ENCODE results near the gene CCDC33.

CCDC33 gene

DNA sequence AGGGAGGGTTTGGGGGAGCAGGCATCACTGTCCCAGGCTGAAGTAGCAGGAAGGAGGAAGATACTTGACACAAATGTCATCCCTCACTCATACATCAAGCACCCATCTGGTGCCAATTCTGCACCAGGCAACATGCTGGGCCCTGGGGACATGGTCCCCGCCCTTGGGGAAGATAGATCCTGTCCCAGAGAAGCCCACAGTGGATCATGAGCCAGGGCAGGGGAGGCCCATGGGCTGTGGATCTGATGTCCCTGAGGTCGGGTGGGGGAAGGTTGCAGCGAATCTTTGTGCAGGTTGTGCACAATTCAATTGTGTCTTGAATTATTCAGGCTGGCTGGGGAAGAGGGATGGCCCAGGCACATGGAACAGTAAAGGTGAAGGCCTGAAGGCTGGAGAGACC lies 6.4 kb upstream of the CCDC33 start:
- DNase-seq (ENCODE audit: low spot score), result no peak

DNA sequence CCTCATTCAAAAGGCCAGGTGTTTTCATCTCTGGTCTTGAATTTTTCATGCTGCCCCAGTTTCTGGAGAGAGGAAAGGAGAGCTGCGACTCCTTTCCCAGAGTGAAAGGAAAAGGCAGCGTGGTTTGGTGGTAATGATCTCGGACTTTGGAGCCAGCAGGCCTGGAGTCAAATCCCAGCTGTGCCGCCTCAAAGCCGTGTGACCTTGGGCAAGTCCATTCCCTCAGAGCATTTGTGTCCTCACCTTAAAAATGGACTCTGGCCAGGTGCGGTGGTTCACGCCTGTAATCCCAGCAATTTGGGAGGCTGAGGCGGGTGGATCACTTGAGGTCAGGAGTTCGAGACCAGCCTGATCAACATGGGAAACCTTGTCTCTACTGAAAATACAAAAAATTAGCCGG lies 4.7 kb upstream of the CCDC33 start:
- DNase-seq (ENCODE audit: low spot score), result no peak

DNA sequence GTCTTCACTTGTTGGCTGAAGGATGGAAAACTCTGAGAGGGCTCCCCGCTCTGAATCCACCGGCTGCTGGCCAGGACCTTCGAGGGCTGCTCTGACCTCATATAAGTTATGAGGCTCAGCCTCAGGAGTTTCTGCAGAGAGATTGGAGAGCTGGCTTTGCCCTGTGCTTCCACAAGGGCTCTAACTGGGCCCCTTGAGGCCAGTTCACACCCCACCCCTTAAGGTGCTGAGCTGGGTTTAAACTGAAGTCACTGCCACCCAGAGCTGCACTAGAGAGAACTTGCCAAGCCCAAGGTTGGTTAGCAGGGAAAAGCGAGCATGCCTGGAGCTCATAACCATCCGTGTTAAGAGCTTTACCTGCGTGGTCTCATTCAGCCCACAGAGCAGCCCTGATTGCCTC lies 2.8 kb upstream of the CCDC33 start:
- no peak for DNase-seq (ENCODE audit: low spot score)

DNA sequence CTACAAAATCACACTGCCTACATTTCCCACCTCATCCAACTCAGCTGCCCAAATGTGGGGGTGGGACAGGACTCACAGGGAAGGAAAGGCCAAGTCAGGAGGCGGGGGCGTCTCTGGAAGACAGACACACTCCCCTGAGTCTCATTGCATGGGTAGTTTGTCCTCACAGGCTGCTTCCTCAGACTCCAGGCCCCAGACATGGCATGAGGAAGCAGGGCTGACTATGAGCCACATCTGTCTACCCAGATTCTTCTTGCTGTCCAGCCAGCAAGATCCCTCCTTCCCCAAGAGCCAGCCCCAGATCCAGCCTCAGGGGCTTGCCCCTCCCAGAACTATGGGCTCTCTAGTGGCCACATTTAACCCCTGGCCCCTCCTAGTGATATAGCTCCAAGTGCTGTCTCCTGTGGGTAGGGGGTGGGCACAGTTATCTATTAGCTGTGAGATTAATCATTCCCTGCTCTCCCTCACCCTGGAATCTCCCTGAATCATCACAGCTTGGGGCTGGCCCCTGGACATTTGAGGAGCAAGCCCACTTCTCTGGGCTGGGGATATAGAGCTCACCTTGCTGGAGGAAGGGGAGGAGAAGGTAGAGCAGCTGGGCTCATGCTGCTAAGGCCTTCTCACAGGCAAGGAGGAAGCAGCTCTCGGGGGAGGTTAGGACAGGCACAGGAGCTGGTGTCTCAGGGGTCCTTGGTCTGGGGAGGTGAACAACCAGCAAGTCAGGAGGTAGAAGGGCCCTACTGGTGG lies 2.1 kb upstream of the CCDC33 start:
- DNase-seq (ENCODE audit: low spot score), result no peak

DNA sequence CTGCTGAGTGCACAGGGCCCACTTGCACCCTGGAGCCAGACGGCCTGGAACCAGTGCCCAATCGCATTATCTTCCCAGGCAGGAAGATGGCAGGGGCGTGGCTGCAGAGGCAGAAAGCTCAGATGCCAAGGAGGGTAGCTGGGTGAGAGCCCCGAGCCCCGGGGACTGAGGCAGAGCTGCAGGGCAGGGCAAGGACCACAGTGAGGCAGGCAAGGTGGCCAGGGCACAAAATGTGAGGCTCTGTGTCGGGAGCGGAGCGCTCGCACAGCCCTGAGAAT lies 1.6 kb upstream of the CCDC33 start:
- DNase-seq (ENCODE audit: low spot score), result no peak

DNA sequence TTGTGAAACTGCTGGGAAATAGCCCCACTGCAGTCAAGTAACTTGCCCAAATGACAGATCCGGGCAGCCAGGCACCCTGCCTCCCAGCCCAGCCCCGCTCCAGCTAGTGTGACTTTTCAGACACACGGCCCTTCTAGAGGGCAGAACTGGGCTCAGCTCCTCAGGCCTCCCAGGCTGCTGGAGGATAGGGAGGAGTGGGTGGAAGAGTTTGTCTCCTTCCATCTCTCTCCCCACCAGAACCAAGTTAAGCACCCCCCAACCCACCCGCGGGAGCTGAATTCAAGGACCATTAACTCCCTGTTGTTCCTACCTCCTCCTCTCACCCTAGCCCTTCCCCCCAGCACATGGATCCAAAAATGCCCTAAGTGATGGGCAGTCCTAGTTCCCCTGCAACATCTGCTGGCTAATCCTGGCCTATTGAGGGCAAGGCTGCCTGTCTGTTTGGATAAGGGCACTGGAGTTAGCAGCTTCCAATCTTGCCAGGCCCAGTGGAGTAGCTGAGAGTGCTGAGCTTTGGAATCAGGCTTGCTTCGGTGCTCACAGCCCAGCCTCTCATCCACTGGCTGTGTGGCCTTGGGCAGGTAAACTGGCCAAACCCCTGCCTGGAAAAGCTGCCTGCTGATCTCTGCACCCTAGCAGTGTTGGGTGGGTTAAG lies 3.1 kb downstream of the CCDC33 start:
- DNase-seq (ENCODE audit: low spot score), result no peak

DNA sequence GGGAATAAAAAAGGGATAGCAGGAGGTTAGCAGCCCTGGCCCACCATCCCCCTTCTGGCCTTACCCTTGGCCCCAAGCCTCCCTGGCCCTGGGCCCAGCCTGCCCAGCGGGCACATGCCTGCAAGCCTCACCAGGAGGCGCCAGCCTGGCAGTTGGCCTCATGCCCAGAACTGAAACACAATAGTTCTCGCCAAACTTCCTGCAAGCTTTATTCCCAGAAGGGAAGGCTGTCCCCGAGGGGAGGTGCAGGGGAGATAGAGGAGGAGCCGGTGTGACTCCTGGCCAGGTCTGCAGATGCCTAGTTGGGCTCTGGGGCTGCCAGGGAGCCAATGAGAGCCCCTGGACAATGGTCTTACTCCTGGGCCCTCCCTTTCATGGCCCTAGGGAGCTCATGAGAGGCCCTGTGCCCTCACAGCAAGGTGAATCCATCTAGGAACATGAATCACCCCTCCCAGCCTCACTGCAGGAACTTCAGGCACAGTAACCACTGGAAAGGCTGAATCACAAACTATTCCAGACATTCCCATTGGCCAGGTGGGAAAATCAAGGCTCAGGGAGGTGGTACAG lies 4.0 kb downstream of the CCDC33 start:
- DNase-seq (ENCODE audit: low spot score), result no peak

DNA sequence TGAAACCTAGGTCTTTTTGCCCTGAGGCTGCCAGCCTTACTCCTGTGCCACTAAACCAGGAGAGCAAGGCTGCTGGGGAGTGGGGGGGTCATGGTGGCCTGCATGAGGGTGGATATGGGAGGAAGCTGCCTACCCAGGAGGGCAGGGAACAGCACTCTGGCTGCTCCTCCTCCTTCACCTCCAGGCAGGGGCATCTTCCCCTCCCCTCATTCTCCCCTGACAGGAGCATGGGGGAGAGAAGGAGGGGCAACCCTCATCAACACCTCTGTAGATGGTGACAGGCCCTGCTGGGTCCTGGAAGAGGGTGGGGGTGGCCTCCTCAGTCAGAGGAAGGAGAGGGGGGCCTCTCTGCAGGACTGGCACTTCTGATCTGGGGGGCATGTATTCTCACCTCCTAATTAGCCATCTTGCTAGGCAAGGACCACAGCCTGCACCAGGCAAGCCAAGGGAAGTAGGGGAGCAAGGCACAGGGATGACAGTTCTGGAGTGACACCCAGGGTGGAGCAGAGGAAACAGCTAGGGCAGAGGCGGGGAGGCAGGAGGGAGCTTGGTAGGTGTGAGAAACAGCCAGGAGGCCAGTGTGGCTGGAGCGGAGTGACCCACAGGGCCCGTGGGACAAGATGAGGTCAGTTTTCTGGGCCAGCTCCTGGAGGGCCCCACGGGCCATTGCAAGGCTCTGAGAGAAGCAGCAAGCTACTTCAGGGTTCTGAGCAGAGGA lies 4.9 kb downstream of the CCDC33 start:
- no peak for DNase-seq (ENCODE audit: low spot score)

DNA sequence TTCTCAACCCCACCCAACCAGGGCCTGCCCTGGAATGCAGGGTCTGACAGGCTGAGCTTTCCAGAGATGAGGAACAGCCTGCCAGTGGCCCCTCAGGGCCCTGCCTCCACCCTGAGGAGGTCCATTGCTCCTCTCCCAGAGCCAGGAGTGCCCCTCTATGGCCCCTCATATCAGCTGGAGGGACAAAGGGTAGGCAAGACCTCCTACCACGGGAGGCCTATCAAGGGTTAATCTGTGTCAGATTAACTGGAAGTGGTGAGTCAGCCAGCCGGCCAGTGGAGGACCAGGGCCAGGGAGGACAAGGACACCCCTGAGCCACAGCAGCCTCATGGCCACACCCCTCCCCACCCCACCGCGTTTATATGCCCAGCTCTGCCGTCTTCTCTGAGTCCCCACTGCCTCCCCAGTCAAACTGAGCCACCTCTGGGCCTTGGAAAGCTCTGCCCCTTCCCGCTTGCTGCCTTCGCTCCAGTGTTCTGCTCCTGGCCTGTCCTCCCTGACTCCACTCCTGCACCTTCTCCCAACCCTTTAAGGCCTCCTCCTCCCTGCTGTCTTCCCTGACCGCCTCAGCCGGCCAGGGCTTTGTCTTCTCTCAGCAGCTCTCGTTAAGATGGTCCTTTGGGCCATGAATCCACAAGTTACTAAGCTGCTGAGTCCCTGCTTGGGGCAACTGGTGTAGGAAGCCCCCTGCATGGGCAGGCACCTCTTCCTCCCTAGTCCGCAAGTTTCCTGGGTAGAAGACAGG lies 6.5 kb downstream of the CCDC33 start:
- no peak for DNase-seq (ENCODE audit: low spot score)

DNA sequence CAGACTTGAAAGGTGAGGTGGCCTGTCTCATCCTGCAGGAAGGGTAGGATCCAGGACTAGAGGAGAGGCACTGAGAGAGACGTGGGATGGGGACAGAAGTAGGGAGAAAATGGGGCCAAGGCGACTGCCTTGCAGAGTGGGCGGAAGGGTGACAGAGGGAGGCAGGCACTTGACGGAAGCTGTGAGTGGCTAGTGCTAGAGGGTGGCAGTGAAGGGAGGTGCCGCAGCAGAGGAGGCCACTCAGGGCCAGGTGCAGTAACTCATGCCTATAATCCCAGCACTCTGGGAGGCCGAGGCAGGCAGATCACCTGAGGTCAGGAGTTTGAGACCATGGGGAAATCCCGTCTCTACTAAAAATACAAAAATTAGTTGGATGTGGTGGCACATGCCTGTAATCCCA lies 7.3 kb downstream of the CCDC33 start:
- DNase-seq (ENCODE audit: low spot score), result no peak

DNA sequence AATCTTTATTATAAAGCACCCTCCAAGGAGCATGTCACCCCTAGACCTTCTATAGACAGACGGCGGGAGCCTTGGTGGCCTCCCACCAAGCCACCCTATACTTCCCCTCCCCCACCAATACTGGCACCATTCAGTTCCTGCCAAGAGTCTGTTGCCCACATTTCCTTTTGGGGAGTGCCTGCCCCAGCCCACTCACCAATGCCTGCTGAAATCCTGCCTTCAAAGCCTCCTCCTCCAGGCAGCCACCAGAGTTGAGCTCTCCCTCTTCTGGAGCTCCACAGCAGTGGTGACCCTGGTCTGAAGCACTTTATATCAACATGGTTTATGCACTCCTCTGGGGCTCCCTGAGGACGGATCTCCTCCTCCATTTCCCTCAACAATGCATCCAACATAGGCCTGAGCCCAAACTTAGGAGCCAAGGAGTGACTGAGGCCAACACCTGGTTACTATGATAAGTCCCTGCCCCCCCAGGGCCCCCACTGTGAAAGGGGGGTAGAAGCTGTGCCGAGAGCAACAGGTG lies 8.8 kb downstream of the CCDC33 start:
- DNase-seq (ENCODE audit: low spot score), result no peak

DNA sequence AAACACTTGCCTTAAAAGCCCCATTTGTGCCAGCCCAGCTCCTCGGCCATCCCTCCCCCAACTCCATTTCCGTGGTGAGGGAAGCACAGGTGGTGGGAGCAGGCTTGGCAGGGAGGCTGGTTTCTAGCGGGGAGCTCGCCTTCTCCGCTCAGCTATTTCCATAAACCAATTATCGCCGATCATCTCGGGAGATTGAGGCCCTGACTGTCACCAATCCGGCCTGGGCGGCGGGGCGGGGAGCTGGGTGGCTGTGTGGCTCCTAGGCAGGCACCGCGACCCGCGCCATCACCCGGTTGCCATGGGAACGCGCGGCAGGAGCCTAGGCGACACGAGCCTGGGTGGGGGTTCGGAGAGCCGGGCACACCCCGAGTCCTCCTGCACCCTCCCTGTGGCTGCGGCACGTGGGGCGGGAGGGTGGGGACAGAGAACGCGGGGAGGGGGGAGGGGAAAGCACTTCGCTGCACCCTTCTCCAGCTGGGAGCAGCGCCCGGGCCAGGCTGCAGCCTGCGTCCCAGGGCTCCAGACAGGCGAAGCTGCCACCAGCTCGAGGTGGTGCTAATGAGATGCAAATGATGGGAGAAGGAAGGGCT lies 9.3 kb downstream of the CCDC33 start:
- peak; percentile 81 for DNase-seq (ENCODE audit: low spot score)

DNA sequence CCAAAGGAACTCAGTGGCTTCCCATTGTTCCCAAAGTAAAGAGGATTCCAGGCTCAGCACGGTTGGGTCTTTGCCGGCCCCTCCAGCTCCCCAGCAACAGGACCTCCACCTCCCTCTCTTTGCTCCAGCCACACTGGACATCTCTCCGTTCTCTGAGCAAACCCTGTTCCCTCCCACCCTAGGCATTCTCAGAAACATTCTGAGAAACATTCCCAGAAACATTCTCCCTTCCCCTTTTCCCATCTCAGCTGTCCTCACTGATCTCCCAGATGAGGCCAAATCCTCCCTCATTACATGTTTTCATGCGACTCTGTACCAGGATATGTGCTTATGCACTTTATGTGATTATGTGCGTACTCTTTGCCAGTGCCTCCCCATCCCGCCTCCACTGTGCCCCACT lies 14.1 kb downstream of the CCDC33 start:
- no peak for DNase-seq (ENCODE audit: low spot score)

DNA sequence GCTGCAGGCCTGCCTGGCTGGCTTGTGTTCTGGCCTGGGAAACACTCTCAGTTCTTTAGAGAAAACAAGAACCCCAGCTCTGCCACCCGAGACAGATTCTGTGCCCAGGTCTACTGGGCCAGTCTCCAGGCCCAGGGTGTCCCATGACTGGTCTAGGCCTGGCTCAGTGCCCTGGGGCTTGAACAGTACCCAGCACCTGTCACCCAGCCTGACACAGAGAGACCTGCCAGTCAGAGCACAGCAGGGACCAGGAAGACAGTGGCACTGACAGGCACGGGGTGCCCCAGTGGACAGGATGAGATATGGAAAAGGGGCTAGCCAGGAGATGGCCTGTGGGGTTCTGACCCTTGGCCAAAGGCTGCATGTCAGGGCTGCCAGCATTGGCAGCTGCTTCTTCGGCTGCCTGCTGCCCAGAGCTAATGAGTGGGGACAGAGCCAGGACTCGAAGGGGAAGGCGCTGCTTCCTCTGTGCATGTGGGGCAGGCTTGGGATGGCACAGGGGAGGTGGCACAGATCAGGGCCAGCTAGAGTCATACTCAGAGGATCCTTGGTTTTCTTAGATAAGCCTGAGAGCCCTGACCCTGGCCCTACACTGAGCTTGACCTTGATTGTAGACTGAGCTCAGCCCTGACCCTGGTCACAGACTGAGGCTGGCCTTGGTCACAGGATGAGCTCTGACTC lies 15.1 kb downstream of the CCDC33 start:
- no peak for DNase-seq (ENCODE audit: low spot score)

DNA sequence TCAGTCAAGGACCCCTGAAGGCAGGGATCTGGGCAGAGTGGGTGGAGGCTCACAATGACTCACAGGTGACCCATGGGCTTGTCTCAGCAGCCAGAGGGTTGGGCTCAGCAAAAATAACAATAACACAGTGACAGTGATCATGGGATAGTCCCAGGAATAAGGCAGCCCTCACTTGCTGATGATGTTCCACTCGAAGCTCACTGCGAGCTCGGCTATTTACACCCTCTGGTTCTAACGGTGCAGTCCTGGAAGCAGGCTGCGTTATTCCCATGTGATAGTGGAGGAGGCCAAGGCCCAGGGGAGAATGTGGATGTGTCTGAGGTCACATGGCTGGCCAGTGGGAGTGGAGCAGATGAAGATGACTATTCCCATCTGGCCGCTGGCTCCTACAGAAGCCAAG lies 16.2 kb downstream of the CCDC33 start:
- no peak for DNase-seq (ENCODE audit: low spot score)

DNA sequence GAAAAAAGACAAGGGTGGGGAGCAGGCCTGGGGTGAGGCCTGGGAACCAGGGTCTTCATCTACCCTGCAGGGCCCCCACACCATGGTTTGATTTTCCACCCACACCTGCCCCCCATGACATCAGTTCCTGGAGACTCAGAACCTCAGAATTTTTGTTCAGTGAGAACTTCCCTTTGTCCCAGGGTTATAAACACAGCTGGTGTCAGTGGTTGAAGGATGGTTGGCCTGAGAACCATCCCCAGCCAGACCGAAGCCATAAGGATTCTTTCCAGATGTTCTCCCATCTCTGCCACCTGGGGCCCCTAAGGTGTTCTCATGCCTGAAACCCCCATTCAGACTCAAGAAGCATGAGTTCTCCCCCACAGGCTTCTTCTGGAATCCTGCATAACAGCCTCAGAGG lies 16.6 kb downstream of the CCDC33 start:
- DNase-seq (ENCODE audit: low spot score), result no peak

DNA sequence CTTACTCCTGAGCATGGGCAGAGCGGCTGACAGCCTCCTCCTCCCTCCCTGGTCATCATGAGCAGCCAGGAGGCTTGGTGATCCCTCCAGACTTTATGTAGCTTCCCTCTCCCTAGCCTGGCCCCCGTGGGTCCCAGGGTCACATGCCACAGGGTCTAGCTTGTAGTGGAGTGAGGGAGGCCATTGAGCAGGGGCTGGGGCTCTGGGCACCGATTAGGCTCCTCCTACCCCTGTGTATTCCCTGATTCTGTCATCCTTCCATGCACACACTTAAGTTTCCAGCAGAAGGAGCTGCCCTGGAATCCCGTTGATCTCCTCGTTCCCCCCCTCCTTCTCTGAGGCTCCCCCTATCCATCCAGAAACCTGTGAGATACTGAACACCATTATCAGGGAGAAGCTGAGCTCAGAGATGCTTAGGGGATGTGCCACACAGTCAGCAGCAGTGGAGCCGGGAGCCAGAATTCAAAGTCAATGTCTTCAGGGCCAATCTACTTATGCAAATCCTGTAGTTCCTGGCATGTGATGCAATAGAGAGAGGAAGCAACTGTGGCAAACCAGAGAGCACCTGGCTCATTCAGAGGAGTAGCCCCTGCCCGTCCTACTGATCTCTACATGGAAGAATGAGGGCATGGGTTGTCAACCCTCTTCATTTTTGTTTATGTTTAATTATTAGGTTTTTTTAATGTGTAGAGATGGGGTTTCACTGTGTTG lies 17.2 kb downstream of the CCDC33 start:
- DNase-seq (ENCODE audit: low spot score), result no peak

DNA sequence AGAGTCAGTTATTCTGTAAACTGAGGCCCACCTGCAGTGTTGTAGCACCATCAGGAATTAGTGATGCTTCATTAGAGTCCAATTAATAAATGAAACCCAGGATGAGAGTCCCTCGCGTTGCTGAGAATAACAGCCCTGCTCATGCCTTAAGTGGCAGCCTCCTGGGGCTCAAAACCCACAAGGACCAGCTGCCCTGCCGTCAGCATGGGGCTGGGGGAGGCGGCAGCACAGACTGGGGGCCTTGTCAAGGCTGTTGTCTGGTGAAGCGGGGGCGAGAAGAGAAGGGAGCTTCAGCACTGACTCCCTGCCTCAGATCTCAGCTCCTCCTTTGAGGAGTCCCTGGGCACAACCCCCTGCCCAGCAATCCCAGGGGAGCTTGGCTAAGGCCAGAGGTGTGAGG lies 21.0 kb downstream of the CCDC33 start:
- no peak for DNase-seq (ENCODE audit: low spot score)

DNA sequence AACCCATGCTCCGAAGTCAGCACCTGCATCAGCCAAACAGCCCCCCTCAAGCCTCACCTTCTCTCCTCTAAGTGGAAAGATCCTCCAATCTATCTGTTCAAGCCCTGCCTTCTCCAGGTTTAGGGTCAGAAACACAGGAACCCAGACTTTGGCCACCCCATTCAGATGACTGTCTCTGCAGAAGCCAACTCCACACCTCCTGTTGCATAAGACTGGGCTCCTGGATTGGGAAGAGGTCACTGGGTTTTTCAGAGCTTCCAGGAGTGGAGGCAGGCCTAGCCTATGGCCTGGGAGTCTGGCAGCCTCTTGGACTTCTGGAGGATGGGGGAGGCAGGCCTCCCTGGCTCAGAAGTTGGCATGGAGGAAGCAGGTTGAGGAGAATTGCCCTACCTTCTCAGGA lies 21.5 kb downstream of the CCDC33 start:
- DNase-seq (ENCODE audit: low spot score), result no peak

DNA sequence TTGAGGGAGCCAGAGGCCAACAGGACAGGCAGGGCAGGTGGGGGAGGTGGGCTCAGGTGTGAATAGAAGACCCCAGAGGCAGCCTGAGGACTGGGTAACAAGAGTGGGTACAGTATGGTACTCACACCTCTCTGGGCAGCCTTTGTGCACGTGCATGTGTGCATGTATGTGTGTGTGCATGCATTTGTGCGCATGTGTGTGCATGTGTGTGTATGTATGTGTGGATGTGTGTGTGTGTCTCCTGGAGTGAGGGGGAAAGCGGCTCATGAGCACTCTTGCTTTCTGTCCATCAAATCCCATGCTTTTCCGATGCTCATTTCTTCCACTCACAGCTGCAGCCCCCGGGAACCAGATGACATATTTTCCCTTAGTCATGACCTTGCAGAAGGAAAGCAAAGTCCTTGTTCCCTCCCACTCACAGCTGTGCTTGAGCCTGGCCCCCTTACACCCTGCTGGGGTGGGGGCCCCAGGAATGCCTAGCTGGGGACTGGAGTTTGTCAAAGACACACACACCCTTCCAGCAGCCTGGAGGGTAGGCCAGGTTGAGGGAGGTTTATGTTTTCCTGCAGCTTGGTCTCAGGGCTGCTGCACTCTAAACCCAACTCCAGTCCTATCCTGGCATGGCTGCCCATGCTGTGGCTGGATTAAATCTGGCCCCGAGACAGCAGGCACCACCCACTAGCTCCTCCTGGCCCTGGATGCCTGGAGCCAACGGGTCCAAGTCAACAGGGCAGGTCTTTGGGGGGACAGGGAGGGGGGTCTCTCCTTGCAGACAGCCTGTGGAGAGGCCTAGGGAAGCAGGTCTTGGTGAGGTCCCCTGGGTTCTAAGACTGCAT lies 22.5 kb downstream of the CCDC33 start:
- no peak for DNase-seq (ENCODE audit: low spot score)
